Left ventricle myocardium inferior (tissue), 1 donor: ENCODE results near the gene OR6J1. TPM values are rescaled to one million over a fixed set of nuclear protein-coding genes. Genes with fewer than 3 reads are reported as not detected.

Experiments
- DNase-seq: peaks from one replicate; pipeline ENCODE4 v3.0.0-alpha.2; 2020
- H3K27ac ChIP-seq: fragments of 200-600 bp; replicated peaks from 2 replicates; pipeline ENCODE4 v1.8.0; 2021
- H3K27me3 ChIP-seq: fragments of 200-600 bp; 2 replicates; pipeline ENCODE4 v1.8.0; 2021; ENCODE audit warnings: low read depth
- H3K36me3 ChIP-seq: fragments of 200-600 bp; 2 replicates; pipeline ENCODE4 v1.8.0; 2021
- H3K4me1 ChIP-seq: fragments of 200-600 bp; 2 replicates; pipeline ENCODE4 v1.8.0; 2021
- H3K4me3 ChIP-seq: fragments of 200-600 bp; 2 replicates; pipeline ENCODE4 v1.8.0; 2021; ENCODE audit warnings: mild to moderate bottlenecking, moderate library complexity
- H3K9me3 ChIP-seq: fragments of 200-600 bp; replicated peaks from 2 replicates; pipeline ENCODE4 v1.8.0; 2021
- intact Hi-C: fragments of 100-400 bp; cut with micrococcal nuclease; formaldehyde crosslinking; loops from one replicate; pipeline ENCODE4 v1.11.0; 2022
- total RNA-seq: library from RNA; stranded (reverse); fragmentation: NEBNext Ultra II Directional; extraction: Animal tissue kit (Norgen Biotek cat#: 25700); gene quantifications from one replicate; pipeline ENCODE4 v1.2.1, GENCODE V29; 2021
- TF ChIP-seq, protein P1 (sequence below): fragments of 200-600 bp; IDR thresholded peaks from 2 replicates; pipeline ENCODE4 v1.8.0; 2021; ENCODE audit warnings: antibody characterized with exemption, mild to moderate bottlenecking, borderline replicate concordance
- donor health status: DM: no; HTN: yes; CAD: no; lungs with severe emphysema.

Gene OR6J1
- total RNA-seq, 1 donor from 2014 or later, result not detected

DNA sequence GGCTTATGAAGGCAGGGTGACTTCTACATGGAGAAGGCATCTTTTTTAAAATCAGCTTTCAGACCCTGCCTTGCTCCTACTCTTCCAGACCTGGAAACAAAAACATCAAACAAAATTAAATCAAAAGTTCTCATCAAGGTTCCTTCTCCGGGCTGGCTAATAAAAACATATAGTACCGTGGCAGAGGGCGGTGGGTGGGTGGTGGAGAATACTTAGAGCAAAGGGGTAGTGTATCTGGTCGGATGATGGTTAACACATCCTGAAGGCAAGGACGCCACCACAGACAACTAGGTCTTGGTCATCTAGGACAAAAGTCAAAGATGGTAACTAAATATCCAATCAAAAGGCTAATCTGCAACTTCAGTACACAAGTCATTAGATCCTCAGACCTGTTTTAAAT, 56.9 kb downstream of the OR6J1 start:
- intact Hi-C loops, result no loop called here
- DNase-seq, result no peak
- H3K4me1 ChIP-seq, result peaks cover 70% of the 10 kb centered on the region
- peaks cover 4% of the 10 kb centered on the region for H3K36me3 ChIP-seq
- H3K27me3 ChIP-seq, result no peaks in the 10 kb centered on the region
- no peak overlapping the region for H3K27ac ChIP-seq
- H3K9me3 ChIP-seq, result no peaks in the 10 kb centered on the region
- no peak overlapping the region for H3K4me3 ChIP-seq
- TF ChIP-seq, protein P1, sequence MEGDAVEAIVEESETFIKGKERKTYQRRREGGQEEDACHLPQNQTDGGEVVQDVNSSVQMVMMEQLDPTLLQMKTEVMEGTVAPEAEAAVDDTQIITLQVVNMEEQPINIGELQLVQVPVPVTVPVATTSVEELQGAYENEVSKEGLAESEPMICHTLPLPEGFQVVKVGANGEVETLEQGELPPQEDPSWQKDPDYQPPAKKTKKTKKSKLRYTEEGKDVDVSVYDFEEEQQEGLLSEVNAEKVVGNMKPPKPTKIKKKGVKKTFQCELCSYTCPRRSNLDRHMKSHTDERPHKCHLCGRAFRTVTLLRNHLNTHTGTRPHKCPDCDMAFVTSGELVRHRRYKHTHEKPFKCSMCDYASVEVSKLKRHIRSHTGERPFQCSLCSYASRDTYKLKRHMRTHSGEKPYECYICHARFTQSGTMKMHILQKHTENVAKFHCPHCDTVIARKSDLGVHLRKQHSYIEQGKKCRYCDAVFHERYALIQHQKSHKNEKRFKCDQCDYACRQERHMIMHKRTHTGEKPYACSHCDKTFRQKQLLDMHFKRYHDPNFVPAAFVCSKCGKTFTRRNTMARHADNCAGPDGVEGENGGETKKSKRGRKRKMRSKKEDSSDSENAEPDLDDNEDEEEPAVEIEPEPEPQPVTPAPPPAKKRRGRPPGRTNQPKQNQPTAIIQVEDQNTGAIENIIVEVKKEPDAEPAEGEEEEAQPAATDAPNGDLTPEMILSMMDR, result no peak

DNA sequence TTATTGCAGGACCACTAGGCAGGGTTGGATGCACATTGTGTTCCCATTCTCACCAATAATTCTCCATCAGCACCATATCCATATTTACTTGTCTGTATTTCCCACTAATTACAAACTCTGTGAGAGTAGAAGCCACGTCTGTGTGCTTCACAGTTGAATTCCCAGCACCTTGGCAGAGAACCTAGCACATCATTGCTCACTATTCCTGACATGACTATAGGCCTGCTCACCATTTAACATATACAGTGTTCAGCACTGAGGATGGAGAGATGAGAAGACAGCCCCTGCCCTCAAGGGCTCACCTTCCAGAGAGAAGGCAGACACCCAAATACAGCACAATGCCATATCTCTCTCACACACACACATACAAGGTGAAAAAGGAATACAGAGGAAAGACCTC, 60.2 kb downstream of the OR6J1 start:
- Histone ChIP-seq H3K27ac (no peak overlapping the region), H3K9me3 (no peaks in the 10 kb centered on the region), H3K27me3 (no peaks in the 10 kb centered on the region), H3K4me3 (no peak overlapping the region), H3K36me3 (peaks cover 7% of the 10 kb centered on the region), H3K4me1 (peaks cover 71% of the 10 kb centered on the region)
- intact Hi-C loops, result no loop called here
- TF ChIP-seq, protein P1, result no peak
- DNase-seq, result no peak

Other genes with a start within 250 kb of the OR6J1 start
- gene DAD1, start 55.1 kb downstream of the OR6J1 start, total RNA-seq, result 118 TPM
- 23.2 TPM for gene ABHD4, start 46.1 kb downstream of the OR6J1 start, total RNA-seq
- gene OXA1L, start 122.3 kb upstream of the OR6J1 start, total RNA-seq, result 182 TPM
- 4.6 TPM for gene SLC7A7, start 171.1 kb upstream of the OR6J1 start, total RNA-seq
- 110 TPM for gene MRPL52, start 185.5 kb upstream of the OR6J1 start, total RNA-seq
- 22.1 TPM for gene MMP14, start 192.2 kb upstream of the OR6J1 start, total RNA-seq
- 48.3 TPM for gene LRP10, start 227.4 kb upstream of the OR6J1 start, total RNA-seq
- not detected for gene REM2, start 238.9 kb upstream of the OR6J1 start, total RNA-seq